ENCODE data around the gene PTPN13.

The PTPN13 gene

DNA sequence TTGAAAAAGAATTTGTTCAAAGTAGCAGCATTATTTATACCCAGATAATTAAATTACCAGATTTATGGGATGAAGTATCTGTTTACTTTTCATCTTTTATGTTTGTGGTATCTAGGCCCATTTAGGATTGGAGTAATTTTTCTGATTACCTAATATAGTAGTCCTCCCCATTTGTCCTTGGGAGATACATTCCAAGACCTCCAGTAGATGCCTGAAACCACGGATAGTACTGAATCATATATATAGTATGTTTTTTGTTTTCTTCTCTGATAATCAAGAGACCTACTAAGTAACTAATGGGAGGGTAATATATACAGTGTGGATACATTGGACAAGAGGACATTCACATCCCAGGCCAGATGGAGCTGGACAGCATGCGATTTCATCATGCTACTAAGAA, 30.7 kb upstream of the PTPN13 start:
- in situ Hi-C loops (cut with MboI; ENCODE audit: low sequenced_read_pairs, unreplicated experiment), result no loop called here
- TF ChIP-seq, protein P1, sequence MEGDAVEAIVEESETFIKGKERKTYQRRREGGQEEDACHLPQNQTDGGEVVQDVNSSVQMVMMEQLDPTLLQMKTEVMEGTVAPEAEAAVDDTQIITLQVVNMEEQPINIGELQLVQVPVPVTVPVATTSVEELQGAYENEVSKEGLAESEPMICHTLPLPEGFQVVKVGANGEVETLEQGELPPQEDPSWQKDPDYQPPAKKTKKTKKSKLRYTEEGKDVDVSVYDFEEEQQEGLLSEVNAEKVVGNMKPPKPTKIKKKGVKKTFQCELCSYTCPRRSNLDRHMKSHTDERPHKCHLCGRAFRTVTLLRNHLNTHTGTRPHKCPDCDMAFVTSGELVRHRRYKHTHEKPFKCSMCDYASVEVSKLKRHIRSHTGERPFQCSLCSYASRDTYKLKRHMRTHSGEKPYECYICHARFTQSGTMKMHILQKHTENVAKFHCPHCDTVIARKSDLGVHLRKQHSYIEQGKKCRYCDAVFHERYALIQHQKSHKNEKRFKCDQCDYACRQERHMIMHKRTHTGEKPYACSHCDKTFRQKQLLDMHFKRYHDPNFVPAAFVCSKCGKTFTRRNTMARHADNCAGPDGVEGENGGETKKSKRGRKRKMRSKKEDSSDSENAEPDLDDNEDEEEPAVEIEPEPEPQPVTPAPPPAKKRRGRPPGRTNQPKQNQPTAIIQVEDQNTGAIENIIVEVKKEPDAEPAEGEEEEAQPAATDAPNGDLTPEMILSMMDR (IDR thresholded peaks at IDR 0.05; ENCODE audit: borderline replicate concordance, control extremely low read depth, extremely low read depth, insufficient read depth, missing control alignments), result no peak
- no peak for DNase-seq (ENCODE audit: low spot score)

DNA sequence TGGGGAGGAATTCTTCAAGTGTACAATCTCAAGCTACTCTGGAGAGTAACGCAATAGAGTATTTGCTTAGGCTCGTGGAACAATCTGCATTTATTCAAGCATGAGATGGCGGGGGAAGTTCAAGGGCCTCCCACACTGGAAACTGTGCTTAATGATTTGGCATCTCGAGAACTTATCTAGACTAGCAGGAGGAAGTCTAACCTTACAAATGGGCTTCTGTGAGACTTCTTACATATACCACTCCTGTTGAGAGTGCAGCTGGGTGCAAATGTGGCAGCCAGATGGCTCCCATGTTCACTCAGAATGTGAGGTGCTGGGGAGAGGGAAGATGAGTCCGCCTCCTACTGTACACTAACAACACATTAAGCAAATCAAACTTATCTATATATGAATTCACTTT, 29.3 kb upstream of the PTPN13 start:
- TF ChIP-seq, protein P1 (IDR thresholded peaks at IDR 0.05; ENCODE audit: borderline replicate concordance, control extremely low read depth, extremely low read depth, insufficient read depth, missing control alignments), result no peak
- DNase-seq (ENCODE audit: low spot score), result no peak
- in situ Hi-C loops (cut with MboI; ENCODE audit: low sequenced_read_pairs, unreplicated experiment), result no loop called here

DNA sequence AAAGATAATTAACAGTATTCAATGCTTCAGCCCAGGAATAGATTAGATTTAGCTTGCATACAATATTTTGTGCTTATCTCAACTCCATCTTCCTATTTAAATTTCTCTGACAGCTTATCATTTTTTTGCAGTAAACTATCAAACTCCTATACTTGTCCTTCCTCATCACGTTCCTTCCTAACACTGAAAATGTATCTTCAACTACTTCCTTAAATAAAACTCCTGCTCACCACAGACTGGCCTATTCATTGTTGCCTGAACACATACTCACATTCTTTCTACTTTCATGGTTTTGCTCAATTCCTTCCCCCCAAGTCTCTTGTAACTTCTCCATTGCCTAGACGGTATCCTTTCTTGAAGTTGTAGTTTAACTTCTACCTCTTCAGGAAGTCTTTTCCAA, 28.5 kb upstream of the PTPN13 start:
- in situ Hi-C loops (cut with MboI; ENCODE audit: low sequenced_read_pairs, unreplicated experiment), result no loop called here

DNA sequence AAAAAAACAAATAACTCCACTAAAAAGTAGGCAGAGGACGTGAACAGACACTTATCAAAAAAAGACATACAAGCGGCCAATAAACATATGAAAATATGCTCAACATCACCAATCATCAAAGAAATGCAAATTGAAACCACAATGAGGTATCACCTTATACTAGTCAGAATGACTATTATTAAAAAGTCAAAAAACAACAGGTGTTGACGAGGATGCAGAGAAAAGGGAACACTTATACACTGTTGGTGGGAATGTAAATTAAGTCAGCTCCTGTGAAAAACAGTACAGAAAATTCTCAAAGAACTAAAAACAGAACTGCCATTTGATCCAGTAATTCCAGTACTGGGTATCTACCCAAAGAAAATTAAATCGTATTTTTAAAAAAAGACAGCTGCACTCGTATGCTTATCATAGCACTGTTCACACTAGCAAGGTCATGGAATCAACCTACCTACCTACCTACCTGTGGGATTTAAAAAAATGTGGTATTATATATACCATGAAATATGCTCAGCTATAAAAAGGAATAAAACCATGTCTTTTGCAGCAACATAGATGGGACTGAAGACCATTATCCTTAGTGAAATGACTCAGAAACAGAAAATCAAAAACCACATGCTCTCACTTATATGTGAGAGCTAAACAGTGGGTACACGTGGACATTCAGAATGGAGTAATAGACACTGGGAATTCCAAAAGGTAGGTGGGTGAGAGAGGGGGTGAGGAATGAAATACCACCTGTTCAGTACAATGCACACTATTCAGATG, 24.8 kb upstream of the PTPN13 start:
- DNase-seq (ENCODE audit: low spot score), result no peak
- TF ChIP-seq, protein P1 (IDR thresholded peaks at IDR 0.05; ENCODE audit: borderline replicate concordance, control extremely low read depth, extremely low read depth, insufficient read depth, missing control alignments), result no peak
- in situ Hi-C loops (cut with MboI; ENCODE audit: low sequenced_read_pairs, unreplicated experiment), result no loop called here

More for the DNA sequence above, 28.5 kb upstream of the PTPN13 start:
- TF ChIP-seq, protein P1 (IDR thresholded peaks at IDR 0.05; ENCODE audit: borderline replicate concordance, control extremely low read depth, extremely low read depth, insufficient read depth, missing control alignments), result no peak
- DNase-seq (ENCODE audit: low spot score), result no peak

DNA sequence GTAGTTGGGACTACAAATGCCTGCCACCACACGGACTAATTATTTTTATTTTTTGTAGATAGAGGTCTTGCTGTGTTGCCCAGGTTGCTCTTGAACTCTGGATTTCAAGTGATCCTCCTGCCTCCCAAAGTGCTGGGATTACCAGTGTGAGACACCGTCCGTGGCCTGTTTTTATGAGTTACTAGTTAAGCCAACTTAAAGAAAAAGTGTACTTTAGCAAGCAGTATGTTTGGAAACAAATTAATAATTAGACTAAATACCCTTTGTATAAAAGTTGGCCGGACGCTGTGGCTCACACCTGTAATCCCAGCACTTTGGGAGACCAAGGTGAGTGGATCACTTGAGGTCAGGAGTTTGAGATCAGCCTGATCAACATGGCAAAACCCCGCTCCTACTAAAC, 14.2 kb upstream of the PTPN13 start:
- TF ChIP-seq, protein P1 (IDR thresholded peaks at IDR 0.05; ENCODE audit: borderline replicate concordance, control extremely low read depth, extremely low read depth, insufficient read depth, missing control alignments), result no peak
- no peak for DNase-seq (ENCODE audit: low spot score)
- in situ Hi-C loops (cut with MboI; ENCODE audit: low sequenced_read_pairs, unreplicated experiment), result no loop called here

DNA sequence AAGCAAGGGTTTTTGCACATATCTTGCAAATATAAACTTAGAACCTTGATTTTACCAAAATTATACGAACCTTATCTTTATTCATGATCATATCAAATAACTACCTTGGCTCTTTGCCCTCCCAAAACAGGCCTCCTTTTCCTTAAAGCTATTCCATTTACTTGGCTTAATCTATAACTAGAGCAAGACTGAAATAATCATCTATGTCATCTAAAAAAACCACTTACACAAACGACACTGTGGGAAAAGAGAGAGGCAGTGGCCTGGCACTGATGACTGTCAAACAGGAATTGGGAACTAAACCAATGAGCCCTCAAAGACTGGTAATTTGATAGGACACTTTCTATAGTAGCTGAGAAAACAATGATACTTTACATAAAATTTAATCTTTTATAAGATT, 11.7 kb upstream of the PTPN13 start:
- TF ChIP-seq, protein P1 (IDR thresholded peaks at IDR 0.05; ENCODE audit: borderline replicate concordance, control extremely low read depth, extremely low read depth, insufficient read depth, missing control alignments), result no peak
- in situ Hi-C loops (cut with MboI; ENCODE audit: low sequenced_read_pairs, unreplicated experiment), result no loop called here
- DNase-seq (ENCODE audit: low spot score), result no peak

Data from GM13976 (cell line).